Endothelial cell of umbilical vein (primary cell): Measurements from ENCODE around the gene LSM11.

ENCODE experiments used
- CTCF ChIP-seq, 2 donors: IDR thresholded peaks; 1 replicate in 1 of 2; 2 replicates in 1 of 2; pipeline ENCODE4 v1.5.1; 2011; ENCODE audit warnings: low read length in 2 of 2, mild to moderate bottlenecking in 2 of 2, moderate library complexity in 2 of 2, control low read depth in 1 of 2, inconsistent platforms in 1 of 2, low read depth in 1 of 2; ENCODE audit not compliant: insufficient read depth in 1 of 2; ENCODE audit errors: extremely low read depth in 1 of 2
- EZH2 ChIP-seq: IDR thresholded peaks from 2 replicates; pipeline ENCODE4 v1.6.1; 2012; ENCODE audit warnings: borderline replicate concordance, low read depth, mild to moderate bottlenecking, moderate library complexity, low read length, inconsistent platforms; ENCODE audit not compliant: severe bottlenecking
- POLR2A ChIP-seq: IDR thresholded peaks from 2 replicates; pipeline ENCODE4 v1.6.1; 2012; ENCODE audit warnings: low read depth, mild to moderate bottlenecking, control low read depth, low read length
- POLR2AphosphoS5 ChIP-seq: IDR thresholded peaks from 2 replicates; pipeline ENCODE4 v1.6.1; 2012; ENCODE audit warnings: low read depth, mild to moderate bottlenecking, control low read depth, low read length, moderate library complexity; ENCODE audit not compliant: insufficient read depth

GRCh38 chr5:157779221-157779620 lies 35.7 kb downstream of the LSM11 start:
- no peak for TF ChIP-seq CTCF (IDR thresholded peaks at IDR 0.05; ENCODE audit: extremely low read depth in 1 of 2, insufficient read depth in 1 of 2, low read depth in 1 of 2, low read length in 2 of 2)
- TF ChIP-seq POLR2A, result no peak
- TF ChIP-seq POLR2AphosphoS5, result no peak
- TF ChIP-seq EZH2, result no peak
